HAP-1 (cell line): ENCODE measurements around the gene ESYT2.

Experiments
- DNase-seq, 2 experiments: peaks; one replicate each; pipeline ENCODE4 v3.0.0-alpha.2; 2016 to 2020; ENCODE audit warnings: low spot score in 2 of 2
- H3K27me3 ChIP-seq: fragments of 250-450 bp; sonication (Bioruptor Pico); 2 replicates; pipeline ENCODE4 v1.5.1; 2020; ENCODE audit warnings: low read depth, mild to moderate bottlenecking, moderate library complexity
- H3K36me3 ChIP-seq: fragments of 250-450 bp; sonication (Bioruptor Pico); replicated peaks from 2 replicates; pipeline ENCODE4 v1.5.1; 2020; ENCODE audit warnings: mild to moderate bottlenecking
- H3K4me1 ChIP-seq: fragments of 250-450 bp; sonication (Bioruptor Pico); 2 replicates; pipeline ENCODE4 v1.5.1; 2020; ENCODE audit warnings: mild to moderate bottlenecking
- H3K4me3 ChIP-seq: fragments of 250-450 bp; sonication (Bioruptor Pico); 2 replicates; pipeline ENCODE4 v1.5.1; 2020; ENCODE audit warnings: mild to moderate bottlenecking, moderate library complexity
- H3K9me3 ChIP-seq: fragments of 250-450 bp; sonication (Bioruptor Pico); 2 replicates; pipeline ENCODE4 v1.5.1; 2020; ENCODE audit warnings: mild to moderate bottlenecking, moderate library complexity
- in situ Hi-C: fragments of 300-500 bp; cut with MboI; formaldehyde crosslinking; loops from 3 replicates; pipeline ENCODE4 v1.14.3; 2020; ENCODE audit warnings: low sequenced_read_pairs, inconsistent platforms, mixed read lengths

The ESYT2 gene

DNA sequence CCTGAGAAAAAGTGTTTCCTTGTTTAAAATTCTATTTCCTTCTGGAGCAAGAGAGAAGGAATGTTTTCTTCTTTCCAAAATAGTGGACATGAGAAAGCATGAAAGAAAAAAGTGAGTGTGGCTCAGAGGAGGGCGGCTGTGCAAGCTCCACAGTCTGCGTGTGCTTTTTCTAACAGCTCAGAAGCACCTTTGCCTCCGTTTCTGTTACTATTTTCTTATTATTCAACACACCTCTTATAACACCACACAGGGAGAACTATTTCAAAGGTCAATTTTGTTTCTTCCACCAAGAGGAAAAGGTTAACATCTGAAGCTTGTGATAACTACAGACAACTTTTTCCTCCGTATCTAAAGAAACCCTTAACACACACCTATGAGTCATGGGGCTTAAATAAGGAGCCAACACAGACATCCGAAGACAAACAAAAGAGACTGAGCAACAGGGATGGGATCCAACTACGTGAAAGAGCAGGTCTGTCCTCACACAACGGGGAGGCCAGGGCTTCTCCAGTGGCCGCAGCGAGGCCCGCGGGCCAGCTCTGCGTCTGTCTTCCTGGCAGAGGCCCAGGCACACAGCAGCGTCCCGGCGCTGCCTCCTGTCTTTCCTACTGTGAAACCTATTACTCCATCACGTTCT, 88.5 kb downstream of the ESYT2 start:
- in situ Hi-C loops: no loop called here
- no peaks in the 10 kb centered on the region for H3K9me3 ChIP-seq
- no peaks in the 10 kb centered on the region for H3K27me3 ChIP-seq
- H3K4me1 ChIP-seq: no peaks in the 10 kb centered on the region
- peaks cover 26% of the 10 kb centered on the region for H3K36me3 ChIP-seq
- no peak for DNase-seq
- no peak overlapping the region for H3K4me3 ChIP-seq

DNA sequence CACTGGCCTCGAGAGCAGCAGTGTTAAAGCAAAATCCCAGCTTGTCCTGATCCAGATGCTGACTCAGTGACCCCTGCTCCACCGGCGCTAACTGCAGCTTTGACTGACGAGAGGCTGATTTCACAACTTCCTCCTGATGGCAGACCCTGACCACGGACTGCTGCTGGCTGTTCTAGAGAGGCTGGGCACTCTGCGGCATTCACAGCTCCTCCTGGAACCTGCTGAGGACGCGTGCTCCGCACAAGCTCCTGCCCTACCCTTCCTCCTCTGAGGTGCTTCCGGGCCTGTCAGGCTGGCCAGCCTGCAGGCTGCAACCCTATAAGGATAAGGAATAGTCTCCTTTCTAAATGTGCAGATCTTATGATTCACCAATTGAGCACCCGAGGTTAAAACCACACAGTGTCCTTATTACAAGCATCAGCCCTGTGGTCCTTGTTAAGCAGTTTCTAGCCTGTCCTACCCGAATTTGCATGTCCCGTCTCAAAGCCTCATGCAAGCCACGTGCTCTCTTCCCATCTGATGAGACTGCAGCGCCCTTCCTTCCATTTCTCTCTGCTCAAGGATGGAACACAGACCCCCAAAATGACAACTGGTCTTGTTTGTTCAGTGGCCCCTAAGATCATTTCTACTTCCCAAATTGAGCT, 89.2 kb downstream of the ESYT2 start:
- peaks cover 26% of the 10 kb centered on the region for H3K36me3 ChIP-seq
- DNase-seq: no peak
- in situ Hi-C loops: no loop called here

DNA sequence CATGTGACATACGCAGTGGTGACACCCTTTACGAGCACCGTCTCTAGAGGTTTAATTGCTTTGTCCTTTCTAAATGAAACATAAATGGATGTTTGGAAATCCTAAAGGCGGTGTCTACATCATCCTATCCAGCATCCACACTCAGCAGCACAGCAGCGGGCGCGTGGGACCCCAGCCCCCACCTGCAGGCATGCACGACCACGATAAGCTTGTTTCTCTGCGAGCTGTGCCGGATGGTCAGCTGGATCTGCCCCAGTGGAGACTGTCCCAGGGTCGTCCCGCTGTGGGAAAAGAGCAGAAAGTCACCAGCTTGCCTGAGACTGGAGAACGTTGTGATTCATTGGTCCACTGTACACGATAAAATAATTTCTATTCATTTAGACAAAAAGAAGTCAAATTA, 90.5 kb downstream of the ESYT2 start:
- H3K36me3 ChIP-seq: peaks cover 26% of the 10 kb centered on the region
- DNase-seq: no peak

More for the DNA sequence above, 89.2 kb downstream of the ESYT2 start:
- no peaks in the 10 kb centered on the region for H3K27me3 ChIP-seq
- no peak overlapping the region for H3K4me3 ChIP-seq
- H3K4me1 ChIP-seq: no peaks in the 10 kb centered on the region
- H3K9me3 ChIP-seq: no peaks in the 10 kb centered on the region

DNA sequence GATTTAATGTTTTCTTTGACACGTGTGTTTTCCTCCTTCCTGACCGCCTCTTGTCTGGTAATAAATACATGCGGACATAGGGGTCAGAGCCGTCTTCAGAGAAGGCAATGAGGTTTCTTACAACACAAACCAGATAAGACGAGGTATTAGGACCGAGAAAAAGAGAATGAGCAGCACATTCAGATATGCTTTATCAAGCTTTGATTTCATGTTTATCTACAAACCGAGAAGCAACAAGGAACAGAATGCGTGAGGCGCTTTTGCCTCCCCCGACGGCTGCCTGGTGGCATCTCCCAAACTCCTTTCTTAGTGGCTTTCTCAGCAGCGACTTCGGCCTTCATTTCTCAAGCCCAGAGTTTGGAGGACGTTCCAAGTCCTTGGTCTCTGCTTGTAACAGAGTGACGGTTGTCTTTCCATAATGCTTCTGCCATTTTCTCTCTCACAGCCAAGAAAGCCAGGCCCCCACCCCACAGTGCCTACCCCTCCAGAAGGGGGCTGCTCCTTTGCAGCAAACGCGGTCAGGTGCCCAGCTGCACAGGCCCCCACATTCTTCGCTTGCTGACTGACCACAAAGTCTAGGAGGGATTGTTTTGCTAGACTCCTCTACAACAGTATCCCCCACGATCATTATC, 92.1 kb downstream of the ESYT2 start:
- in situ Hi-C loops: no loop called here
- Histone ChIP-seq H3K36me3 (peaks cover 26% of the 10 kb centered on the region), H3K27me3 (no peaks in the 10 kb centered on the region), H3K4me1 (no peaks in the 10 kb centered on the region), H3K9me3 (no peaks in the 10 kb centered on the region), H3K4me3 (no peak overlapping the region)
- no peak for DNase-seq

More for the DNA sequence above, 90.5 kb downstream of the ESYT2 start:
- in situ Hi-C loops: no loop called here
- Histone ChIP-seq H3K27me3 (no peaks in the 10 kb centered on the region), H3K9me3 (no peaks in the 10 kb centered on the region), H3K4me3 (no peak overlapping the region), H3K4me1 (no peaks in the 10 kb centered on the region)

DNA sequence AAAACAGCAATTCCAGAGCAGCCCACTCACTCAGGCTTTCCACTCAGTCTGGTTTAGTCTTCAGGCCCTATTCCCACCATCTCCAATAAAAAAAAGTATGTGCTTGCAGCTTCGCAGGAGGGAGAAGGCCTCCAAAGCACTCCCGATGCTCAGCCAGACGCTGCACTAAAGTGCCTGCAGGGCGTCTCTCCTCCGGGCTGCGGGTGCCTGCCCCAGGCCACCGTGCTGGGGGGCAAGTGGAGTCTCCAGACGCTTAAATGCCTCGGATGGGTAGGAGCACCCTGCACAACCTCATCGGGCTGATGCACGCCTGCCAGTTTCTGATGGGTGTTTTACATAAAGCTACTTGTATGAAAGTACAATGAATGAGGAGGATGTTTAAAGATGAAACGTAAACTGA, 93.4 kb downstream of the ESYT2 start:
- no peaks in the 10 kb centered on the region for H3K4me1 ChIP-seq
- DNase-seq: no peak
- H3K27me3 ChIP-seq: no peaks in the 10 kb centered on the region
- in situ Hi-C loops: no loop called here
- H3K36me3 ChIP-seq: peaks cover 22% of the 10 kb centered on the region
- H3K9me3 ChIP-seq: no peaks in the 10 kb centered on the region
- no peak overlapping the region for H3K4me3 ChIP-seq

DNA sequence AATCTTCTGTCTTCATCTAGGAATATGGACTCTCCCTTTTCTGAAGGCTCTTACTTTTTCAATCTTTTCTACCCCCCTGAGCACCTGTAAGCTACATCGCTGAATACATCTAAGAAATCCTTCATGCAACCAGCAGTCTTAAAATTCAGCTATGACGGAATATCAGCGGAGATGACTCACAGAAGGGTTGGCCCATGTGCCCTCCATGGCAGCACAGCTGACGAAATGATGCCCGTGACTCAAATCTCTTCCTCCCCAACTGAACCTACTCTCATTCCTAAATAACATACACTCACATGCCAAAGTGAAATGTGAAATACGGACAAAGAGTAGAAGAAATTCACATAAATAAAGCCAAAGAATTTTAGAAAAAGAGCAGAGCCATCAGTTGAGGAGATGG, 94.4 kb downstream of the ESYT2 start:
- in situ Hi-C loops: no loop called here
- no peaks in the 10 kb centered on the region for H3K9me3 ChIP-seq

DNA sequence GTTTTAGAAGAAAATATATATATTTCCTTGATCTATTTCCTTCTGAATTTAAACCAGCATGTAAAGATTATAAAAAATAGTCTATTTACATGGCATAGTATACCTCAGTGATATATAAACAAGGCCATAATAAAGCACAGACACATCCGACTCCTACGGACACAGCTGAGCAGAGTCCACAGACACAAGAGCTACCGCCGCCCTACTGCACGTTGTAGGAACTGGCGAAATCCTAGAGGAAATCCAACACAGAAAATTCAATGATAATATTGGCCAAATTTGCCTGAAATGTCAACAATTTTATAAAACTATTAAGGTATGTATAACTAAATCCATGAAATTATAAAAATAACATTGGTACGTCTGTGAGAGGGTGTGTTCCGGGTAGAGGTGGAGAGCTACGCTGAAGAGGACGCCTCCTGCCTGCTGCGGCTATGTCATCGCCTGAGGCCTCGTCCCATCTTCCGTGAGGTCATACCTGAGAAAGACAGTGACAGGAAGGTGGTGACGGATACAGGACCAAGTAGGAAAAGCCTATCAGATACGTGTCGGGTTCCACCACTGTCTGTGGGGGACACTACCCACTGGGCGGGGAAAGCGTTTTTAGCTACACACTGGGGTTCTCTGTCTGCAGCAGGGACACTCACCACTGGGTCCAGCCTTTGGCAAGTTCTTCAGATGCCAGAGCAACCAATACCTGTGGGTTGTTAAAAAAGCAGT, 95.4 kb downstream of the ESYT2 start:
- H3K9me3 ChIP-seq: no peaks in the 10 kb centered on the region
- in situ Hi-C loops: no loop called here
- H3K4me1 ChIP-seq: no peaks in the 10 kb centered on the region
- H3K4me3 ChIP-seq: no peak overlapping the region
- peaks cover 12% of the 10 kb centered on the region for H3K36me3 ChIP-seq
- H3K27me3 ChIP-seq: no peaks in the 10 kb centered on the region
- no peak for DNase-seq

More for the DNA sequence above, 94.4 kb downstream of the ESYT2 start:
- Histone ChIP-seq H3K4me3 (no peak overlapping the region), H3K36me3 (peaks cover 15% of the 10 kb centered on the region), H3K27me3 (no peaks in the 10 kb centered on the region), H3K4me1 (no peaks in the 10 kb centered on the region)
- DNase-seq: no peak

DNA sequence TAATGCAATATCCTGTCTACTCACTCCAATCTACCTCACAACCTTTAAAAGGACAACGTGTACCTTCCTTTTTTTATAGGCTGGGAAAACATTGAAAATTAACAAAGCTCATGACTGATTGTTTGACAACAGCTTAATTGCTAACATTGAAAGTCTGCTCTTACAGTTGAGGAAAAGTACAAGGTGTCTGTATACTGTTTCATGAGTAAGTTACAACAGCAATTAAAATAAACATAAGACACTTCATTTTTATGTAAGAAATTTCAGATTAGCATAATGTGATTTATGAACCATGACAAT, 96.1 kb downstream of the ESYT2 start:
- H3K4me3 ChIP-seq: no peak overlapping the region
- DNase-seq: no peak
- no peaks in the 10 kb centered on the region for H3K9me3 ChIP-seq
- no peaks in the 10 kb centered on the region for H3K27me3 ChIP-seq
- in situ Hi-C loops: no loop called here
- H3K4me1 ChIP-seq: no peaks in the 10 kb centered on the region
- H3K36me3 ChIP-seq: peaks cover 9% of the 10 kb centered on the region

DNA sequence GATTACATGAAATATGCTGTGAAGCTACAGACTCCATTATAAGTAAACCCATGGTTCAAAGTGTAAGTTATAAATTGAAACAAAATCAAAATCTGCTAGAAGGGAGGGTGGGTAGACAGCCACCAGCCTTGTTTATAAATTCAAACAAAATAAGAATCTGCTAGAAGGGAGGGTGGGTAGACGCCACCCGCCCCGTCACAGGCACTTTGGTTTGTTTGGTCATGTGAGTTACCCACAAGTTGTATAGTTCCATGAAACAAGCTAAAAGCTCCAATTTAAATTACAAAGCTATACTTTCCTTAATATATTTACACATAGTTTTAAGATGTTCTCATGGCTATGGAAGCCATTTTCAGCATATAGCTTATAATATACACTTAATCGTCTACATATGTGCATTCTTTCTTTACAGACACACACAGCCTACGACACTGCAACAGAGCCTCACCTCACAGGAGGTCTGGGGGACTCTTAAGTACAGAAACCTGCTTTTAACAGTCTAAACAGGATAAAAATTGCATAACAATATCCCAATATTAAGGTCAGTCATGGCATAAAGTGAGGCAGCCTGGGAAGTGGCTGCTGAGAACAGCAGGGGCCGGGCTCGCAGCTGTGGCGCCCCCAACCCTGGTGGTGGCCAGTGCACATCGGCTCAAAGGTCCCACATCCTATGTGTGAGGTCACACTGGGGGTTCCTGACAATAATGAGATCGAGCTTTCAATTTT, 96.7 kb downstream of the ESYT2 start:
- Histone ChIP-seq H3K4me3 (no peak overlapping the region), H3K4me1 (no peaks in the 10 kb centered on the region), H3K36me3 (peaks cover 8% of the 10 kb centered on the region), H3K27me3 (no peaks in the 10 kb centered on the region), H3K9me3 (no peaks in the 10 kb centered on the region)
- DNase-seq: peak in 1 of 2 experiments; percentile 31
- in situ Hi-C loops: no loop called here

DNA sequence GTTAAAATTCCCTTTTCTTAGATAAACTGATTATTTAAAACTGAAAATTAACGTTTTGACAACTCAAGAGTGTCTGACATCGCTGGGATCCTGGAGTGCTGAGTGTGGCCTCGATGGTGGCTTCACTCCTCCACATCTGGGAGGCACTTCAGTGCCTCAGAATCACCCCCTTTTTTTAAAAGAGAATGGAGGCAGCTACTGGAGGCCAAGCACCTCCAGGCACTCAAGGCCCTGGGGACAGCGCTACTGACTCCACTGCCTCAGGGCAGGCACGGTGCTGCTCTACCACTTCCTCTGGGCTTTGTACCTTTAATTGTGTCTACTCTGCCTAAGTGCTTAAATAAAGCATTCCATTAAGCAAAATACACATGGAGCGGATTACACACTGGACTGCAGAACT, 97.5 kb downstream of the ESYT2 start:
- Histone ChIP-seq H3K4me3 (no peak overlapping the region), H3K4me1 (no peaks in the 10 kb centered on the region), H3K36me3 (peaks cover under 1% of the 10 kb centered on the region), H3K9me3 (no peaks in the 10 kb centered on the region), H3K27me3 (no peaks in the 10 kb centered on the region)
- in situ Hi-C loops: no loop called here
- no peak for DNase-seq

DNA sequence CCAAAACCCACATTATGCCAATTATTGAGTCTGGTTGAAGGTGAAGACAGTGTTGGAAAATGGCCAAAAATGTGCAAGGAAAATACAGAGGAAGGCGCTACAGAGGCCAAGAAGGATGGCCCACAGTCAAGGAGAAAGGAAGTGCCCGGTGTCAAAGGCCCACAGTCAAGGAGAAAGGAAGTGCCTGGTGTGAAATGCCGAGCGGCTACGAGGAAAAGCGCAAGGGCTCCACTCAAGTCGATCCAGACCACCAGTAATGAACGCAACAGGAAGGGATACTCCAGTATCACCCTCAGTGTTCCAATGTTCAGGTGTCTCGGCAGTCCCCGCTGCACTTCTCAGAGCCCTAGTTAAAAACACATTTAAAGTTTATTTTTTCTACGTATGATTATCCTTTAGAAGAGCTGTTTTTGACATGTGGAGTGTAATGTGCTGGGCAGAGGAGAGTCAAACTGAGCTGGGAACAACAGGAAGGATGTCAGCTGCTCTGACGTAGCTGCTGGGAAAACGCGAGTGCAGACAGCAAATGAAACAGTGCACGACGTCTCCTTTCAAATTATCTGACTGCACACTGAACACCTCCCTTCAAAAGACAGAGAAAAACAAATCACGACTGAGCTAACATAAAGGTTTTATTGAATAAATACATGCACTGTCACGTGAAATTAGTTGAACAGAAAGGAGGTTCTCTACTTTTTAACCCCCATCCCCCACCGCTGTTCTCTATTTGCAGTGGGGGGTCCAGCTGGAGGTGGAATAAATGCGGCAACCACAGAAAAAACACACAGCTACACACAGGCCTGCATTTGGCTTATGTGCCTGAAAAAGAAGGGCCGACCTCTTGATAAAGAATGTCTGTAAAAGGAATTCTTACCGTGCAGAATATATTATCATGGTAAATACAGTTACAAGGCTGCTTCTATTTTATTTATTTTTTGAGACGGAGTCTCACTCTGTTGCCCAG, 98.6 kb downstream of the ESYT2 start:
- Histone ChIP-seq H3K4me3 (no peak overlapping the region), H3K36me3 (no peaks in the 10 kb centered on the region; the same call in 1 of the 2 replicates), H3K9me3 (no peaks in the 10 kb centered on the region), H3K4me1 (no peaks in the 10 kb centered on the region), H3K27me3 (no peaks in the 10 kb centered on the region)
- DNase-seq: no peak
- in situ Hi-C loops: no loop called here

DNA sequence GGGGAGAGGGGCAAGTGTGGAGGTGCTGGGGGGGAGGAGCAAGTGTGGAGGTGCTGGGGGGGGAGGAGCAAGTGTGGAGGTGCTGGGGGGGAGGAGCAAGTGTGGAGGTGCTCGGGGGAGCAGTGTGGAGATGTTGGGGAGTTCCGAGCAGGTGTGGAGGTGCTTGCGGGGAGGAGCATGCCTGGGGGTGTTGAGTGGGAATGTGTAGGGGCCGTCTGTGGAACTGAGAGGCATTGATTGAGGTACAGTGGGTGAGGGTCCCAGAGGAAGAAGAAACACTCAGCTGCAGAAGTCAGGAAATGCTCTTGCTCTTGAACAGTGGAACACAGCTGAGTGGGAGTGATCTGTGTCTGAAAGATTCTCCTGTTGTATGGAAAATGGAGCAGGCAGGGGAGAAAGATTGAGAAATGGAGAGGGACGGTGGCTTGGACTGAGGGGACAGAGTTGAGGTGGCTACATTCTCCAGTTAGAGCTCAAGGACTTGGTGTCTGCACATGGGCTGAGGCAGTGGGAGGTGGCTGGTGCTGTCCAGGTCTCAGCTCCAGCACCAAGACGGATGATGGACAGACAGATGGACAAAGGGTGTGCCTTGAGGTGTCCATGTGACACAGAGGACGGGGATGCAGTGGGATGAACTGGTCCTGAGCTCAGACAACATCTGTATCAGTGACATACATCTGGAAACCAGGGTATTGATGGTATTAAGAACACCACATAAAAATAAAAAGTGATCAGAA, 99.5 kb downstream of the ESYT2 start:
- DNase-seq: no peak
- no peaks in the 10 kb centered on the region for H3K9me3 ChIP-seq
- no peaks in the 10 kb centered on the region; the same call in 1 of the 2 replicates for H3K36me3 ChIP-seq
- no peak overlapping the region for H3K4me3 ChIP-seq
- no peaks in the 10 kb centered on the region for H3K27me3 ChIP-seq
- H3K4me1 ChIP-seq: no peaks in the 10 kb centered on the region
- in situ Hi-C loops: no loop called here
